ENCODE data around the gene MYZAP. TPM values are rescaled to one million over a fixed set of nuclear protein-coding genes. Genes with fewer than 3 reads are reported as not detected.

Gene MYZAP
- total and polyA plus RNA-seq, 3 donors from 2014 or later = 3.3 to 6.8 (median 5.6) TPM

GRCh38 chr15:57626713-57627440 is 35.2 kb downstream of the MYZAP start:
- Histone ChIP-seq H3K9me3 (no peaks in the 10 kb centered on the region), H3K4me3 (no peak overlapping the region), H3K36me3 (ENCODE audit: low read depth, missing control alignments) (no peaks in the 10 kb centered on the region), H3K4me1 (peaks cover 12% of the 10 kb centered on the region), H3K27me3 (no peaks in the 10 kb centered on the region), H3K27ac (no peak overlapping the region)
- intact Hi-C loops (cut with DNase I; ENCODE audit: low total_unique reads) = no loop called here
- DNase-seq = no peak
- TF ChIP-seq, protein P1, sequence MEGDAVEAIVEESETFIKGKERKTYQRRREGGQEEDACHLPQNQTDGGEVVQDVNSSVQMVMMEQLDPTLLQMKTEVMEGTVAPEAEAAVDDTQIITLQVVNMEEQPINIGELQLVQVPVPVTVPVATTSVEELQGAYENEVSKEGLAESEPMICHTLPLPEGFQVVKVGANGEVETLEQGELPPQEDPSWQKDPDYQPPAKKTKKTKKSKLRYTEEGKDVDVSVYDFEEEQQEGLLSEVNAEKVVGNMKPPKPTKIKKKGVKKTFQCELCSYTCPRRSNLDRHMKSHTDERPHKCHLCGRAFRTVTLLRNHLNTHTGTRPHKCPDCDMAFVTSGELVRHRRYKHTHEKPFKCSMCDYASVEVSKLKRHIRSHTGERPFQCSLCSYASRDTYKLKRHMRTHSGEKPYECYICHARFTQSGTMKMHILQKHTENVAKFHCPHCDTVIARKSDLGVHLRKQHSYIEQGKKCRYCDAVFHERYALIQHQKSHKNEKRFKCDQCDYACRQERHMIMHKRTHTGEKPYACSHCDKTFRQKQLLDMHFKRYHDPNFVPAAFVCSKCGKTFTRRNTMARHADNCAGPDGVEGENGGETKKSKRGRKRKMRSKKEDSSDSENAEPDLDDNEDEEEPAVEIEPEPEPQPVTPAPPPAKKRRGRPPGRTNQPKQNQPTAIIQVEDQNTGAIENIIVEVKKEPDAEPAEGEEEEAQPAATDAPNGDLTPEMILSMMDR (IDR thresholded peaks at IDR 0.05) = no peak
- TF ChIP-seq POLR2A (IDR thresholded peaks at IDR 0.05) = no peak
- 63 to 65% methylated on average over 8 of the region's 8 CpGs for WGBS, 2 donors

- Histone ChIP-seq H3K4me3 (no peak overlapping the region), H3K4me1 (peaks cover 29% of the 10 kb centered on the region), H3K36me3 (ENCODE audit: low read depth, missing control alignments) (no peaks in the 10 kb centered on the region), H3K27ac (peak overlapping the region in 1 of 2 donors; percentile 62), H3K27me3 (no peaks in the 10 kb centered on the region), H3K9me3 (no peaks in the 10 kb centered on the region)
- WGBS, 2 donors = 61 to 78% methylated on average over 5 of the region's 5 CpGs
- TF ChIP-seq POLR2A (IDR thresholded peaks at IDR 0.05) = no peak
- TF ChIP-seq, protein P1 (IDR thresholded peaks at IDR 0.05) = no peak
- intact Hi-C loops (cut with DNase I; ENCODE audit: low total_unique reads) = no loop called here
- DNase-seq = peak; percentile 55
Observed at GRCh38 chr15:57631386-57632110, 39.8 kb downstream of the MYZAP start.

DNA sequence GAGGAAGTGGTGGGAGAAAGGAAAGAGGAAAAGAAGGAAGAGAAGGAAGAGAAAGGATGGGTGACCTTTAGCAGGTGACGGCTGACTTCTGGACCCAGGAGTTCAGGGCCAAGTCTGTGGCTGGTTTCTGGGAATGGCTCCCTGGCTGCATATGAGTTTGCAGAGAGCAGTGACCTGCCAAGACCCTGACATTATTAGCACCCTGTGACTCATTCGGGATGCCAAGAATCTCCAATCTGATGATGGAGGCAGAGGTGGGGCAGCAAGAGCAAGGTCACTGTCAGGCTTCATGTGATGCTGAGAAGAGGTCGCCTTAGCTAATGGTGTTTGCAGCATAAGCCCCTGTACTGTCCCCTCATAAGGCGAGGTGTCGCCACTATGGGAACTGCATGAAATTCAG is 42.6 kb downstream of the MYZAP start:
- no peak for TF ChIP-seq POLR2A (IDR thresholded peaks at IDR 0.05)
- TF ChIP-seq, protein P1 (IDR thresholded peaks at IDR 0.05) = no peak
- 82 to 89% methylated on average over 5 of the region's 5 CpGs for WGBS, 2 donors

GRCh38 chr15:57635300-57635909 is 43.7 kb downstream of the MYZAP start:
- WGBS, 2 donors = 43 to 47% methylated on average over 7 of the region's 7 CpGs
- Histone ChIP-seq H3K4me3 (no peak overlapping the region), H3K4me1 (peaks cover 29% of the 10 kb centered on the region), H3K27ac (peak overlapping the region; percentile 66 to 74), H3K27me3 (no peaks in the 10 kb centered on the region), H3K9me3 (no peaks in the 10 kb centered on the region), H3K36me3 (ENCODE audit: low read depth, missing control alignments) (no peaks in the 10 kb centered on the region)
- TF ChIP-seq POLR2A (IDR thresholded peaks at IDR 0.05) = no peak
- TF ChIP-seq, protein P1 (IDR thresholded peaks at IDR 0.05) = no peak
- intact Hi-C loops (cut with DNase I; ENCODE audit: low total_unique reads) = no loop called here
- peak; percentile 81 for DNase-seq

More for the DNA sequence above, 42.6 kb downstream of the MYZAP start:
- Histone ChIP-seq H3K27me3 (no peaks in the 10 kb centered on the region), H3K4me3 (no peak overlapping the region), H3K4me1 (peaks cover 29% of the 10 kb centered on the region), H3K27ac (peak overlapping the region in 1 of 2 donors; percentile 74), H3K36me3 (ENCODE audit: low read depth, missing control alignments) (no peaks in the 10 kb centered on the region), H3K9me3 (no peaks in the 10 kb centered on the region)
- intact Hi-C loops (cut with DNase I; ENCODE audit: low total_unique reads) = no loop called here
- DNase-seq = no peak
